KMS-11 (cell line): ENCODE results near the gene C4BPB.

ENCODE experiments used
- H2AFZ ChIP-seq: fragments of 200-600 bp; sonication (generic); 2 replicates; pipeline ENCODE4 v1.6.1; 2016; ENCODE audit warnings: antibody characterized with exemption, mixed run types, low read depth
- H3K27ac ChIP-seq: fragments of 200-600 bp; sonication (generic); 2 replicates; pipeline ENCODE4 v1.6.1; 2016; ENCODE audit warnings: mild to moderate bottlenecking, mixed run types
- H3K27me3 ChIP-seq: fragments of 200-600 bp; sonication (generic); 2 replicates; pipeline ENCODE4 v1.6.1; 2017; ENCODE audit warnings: mild to moderate bottlenecking, low read depth, mixed run types, moderate library complexity; ENCODE audit not compliant: insufficient read depth
- H3K36me3 ChIP-seq: fragments of 200-600 bp; sonication (generic); 2 replicates; pipeline ENCODE4 v1.6.1; 2017; ENCODE audit warnings: mild to moderate bottlenecking, mixed run types; ENCODE audit not compliant: insufficient read depth
- H3K4me1 ChIP-seq: fragments of 200-600 bp; sonication (generic); 2 replicates; pipeline ENCODE4 v1.6.1; 2016; ENCODE audit warnings: mild to moderate bottlenecking, low read depth, mixed run types; ENCODE audit not compliant: poor library complexity, severe bottlenecking
- H3K4me2 ChIP-seq: fragments of 200-600 bp; sonication (generic); 2 replicates; pipeline ENCODE4 v1.7.0; 2016; ENCODE audit warnings: mild to moderate bottlenecking, mixed run types
- H3K4me3 ChIP-seq: fragments of 200-600 bp; sonication (generic); IDR thresholded peaks from 2 replicates; pipeline ENCODE4 v1.6.1; 2017; ENCODE audit warnings: low read depth, low read length, mixed read lengths; ENCODE audit not compliant: insufficient read depth
- H3K79me2 ChIP-seq: fragments of 200-600 bp; sonication (generic); 2 replicates; pipeline ENCODE4 v1.6.1; 2016; ENCODE audit warnings: low read depth, mixed run types; ENCODE audit not compliant: insufficient read depth
- H3K9ac ChIP-seq: fragments of 200-600 bp; sonication (generic); 2 replicates; pipeline ENCODE4 v1.6.1; 2016; ENCODE audit warnings: mild to moderate bottlenecking, mixed run types
- H4K20me1 ChIP-seq: fragments of 200-600 bp; sonication (generic); 2 replicates; pipeline ENCODE4 v1.6.1; 2016; ENCODE audit warnings: mild to moderate bottlenecking, mixed run types; ENCODE audit not compliant: insufficient read depth
- CTCF ChIP-seq: fragments of 200-600 bp; sonication (generic); conservative IDR thresholded peaks from 2 replicates; pipeline ENCODE4 v1.6.1; 2017; ENCODE audit warnings: low read depth, mild to moderate bottlenecking, antibody characterized with exemption, low read length, moderate library complexity, mixed read lengths

The C4BPB gene

GRCh38 chr1:207073906-207074820, 14.5 kb upstream of the C4BPB start:
- Histone ChIP-seq H3K4me2 (no peak overlapping the region), H4K20me1 (no peaks in the 10 kb centered on the region), H3K27ac (no peak overlapping the region), H3K4me3 (no peak overlapping the region), H3K36me3 (no peaks in the 10 kb centered on the region), H3K4me1 (no peaks in the 10 kb centered on the region), H2AFZ (no peak overlapping the region), H3K79me2 (no peaks in the 10 kb centered on the region), H3K9ac (no peak overlapping the region), H3K27me3 (no peaks in the 10 kb centered on the region)
- TF ChIP-seq CTCF, result no peak

DNA sequence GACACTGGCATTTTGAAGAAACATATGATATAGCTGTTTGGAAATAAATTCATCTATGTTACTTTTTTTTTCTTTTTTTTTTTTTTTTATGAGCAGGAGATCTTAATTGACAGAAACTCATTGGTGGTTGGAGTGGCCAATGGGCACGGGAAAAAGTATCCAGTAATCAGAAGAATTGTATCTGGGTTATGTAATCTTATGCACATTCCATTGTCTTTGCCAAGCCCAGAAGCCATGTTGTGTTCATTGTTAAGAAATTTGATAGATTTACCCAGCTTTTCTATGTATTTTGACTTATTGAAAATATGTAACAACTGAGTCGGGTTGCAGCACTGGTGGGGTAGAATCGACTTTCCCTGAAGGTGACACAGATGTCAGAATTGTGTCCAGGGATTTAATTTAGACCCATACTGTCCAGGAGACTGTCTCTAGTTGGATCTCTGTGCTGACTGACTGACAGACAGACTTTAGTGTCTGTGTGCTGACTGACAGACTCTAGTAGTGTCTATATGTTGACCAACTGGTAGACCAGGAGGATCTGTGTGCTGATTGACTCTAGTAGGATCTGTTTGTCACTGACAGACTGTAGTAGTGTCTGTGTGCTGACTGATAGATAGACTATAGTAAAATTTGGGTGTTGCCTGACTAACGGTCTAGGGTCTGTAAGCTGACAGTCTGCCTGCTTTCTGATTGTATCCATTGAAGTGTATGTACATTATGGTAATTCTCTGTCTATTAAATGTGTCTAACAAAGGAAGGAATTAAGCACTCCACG, 12.3 kb upstream of the C4BPB start:
- Histone ChIP-seq H3K79me2 (no peaks in the 10 kb centered on the region), H4K20me1 (no peaks in the 10 kb centered on the region), H3K9ac (no peak overlapping the region), H3K27ac (no peak overlapping the region), H3K4me1 (no peaks in the 10 kb centered on the region), H3K27me3 (no peaks in the 10 kb centered on the region), H3K4me3 (no peak overlapping the region), H2AFZ (no peak overlapping the region), H3K4me2 (no peak overlapping the region), H3K36me3 (no peaks in the 10 kb centered on the region)
- no peak for TF ChIP-seq CTCF

DNA sequence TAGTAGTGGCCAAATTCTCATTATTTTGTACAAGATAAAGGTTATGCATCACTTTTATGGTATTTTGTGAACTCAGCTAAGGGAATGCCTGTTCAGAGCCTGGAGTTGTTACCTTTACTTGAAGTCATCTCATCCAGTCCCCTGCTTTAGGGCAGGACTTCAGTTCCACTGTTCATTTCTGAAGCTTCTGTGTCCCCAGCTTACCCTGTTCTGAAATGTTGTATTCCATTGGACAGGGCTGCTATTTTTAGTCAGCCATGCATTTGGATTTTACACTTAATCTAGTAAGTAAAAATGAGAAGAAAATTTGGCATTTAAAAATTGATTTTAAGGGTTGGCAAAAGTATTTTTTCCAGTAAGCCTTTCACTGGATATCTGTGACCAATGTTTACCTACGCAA, 11.6 kb upstream of the C4BPB start:
- H3K27me3 ChIP-seq, result no peaks in the 10 kb centered on the region
- no peak for TF ChIP-seq CTCF
- no peak overlapping the region for H2AFZ ChIP-seq
- no peak overlapping the region for H3K4me2 ChIP-seq
- H3K36me3 ChIP-seq, result no peaks in the 10 kb centered on the region
- H3K4me3 ChIP-seq, result no peak overlapping the region
- H3K4me1 ChIP-seq, result peaks cover 6% of the 10 kb centered on the region
- H4K20me1 ChIP-seq, result no peaks in the 10 kb centered on the region
- H3K79me2 ChIP-seq, result no peaks in the 10 kb centered on the region
- no peak overlapping the region for H3K9ac ChIP-seq
- no peak overlapping the region for H3K27ac ChIP-seq

DNA sequence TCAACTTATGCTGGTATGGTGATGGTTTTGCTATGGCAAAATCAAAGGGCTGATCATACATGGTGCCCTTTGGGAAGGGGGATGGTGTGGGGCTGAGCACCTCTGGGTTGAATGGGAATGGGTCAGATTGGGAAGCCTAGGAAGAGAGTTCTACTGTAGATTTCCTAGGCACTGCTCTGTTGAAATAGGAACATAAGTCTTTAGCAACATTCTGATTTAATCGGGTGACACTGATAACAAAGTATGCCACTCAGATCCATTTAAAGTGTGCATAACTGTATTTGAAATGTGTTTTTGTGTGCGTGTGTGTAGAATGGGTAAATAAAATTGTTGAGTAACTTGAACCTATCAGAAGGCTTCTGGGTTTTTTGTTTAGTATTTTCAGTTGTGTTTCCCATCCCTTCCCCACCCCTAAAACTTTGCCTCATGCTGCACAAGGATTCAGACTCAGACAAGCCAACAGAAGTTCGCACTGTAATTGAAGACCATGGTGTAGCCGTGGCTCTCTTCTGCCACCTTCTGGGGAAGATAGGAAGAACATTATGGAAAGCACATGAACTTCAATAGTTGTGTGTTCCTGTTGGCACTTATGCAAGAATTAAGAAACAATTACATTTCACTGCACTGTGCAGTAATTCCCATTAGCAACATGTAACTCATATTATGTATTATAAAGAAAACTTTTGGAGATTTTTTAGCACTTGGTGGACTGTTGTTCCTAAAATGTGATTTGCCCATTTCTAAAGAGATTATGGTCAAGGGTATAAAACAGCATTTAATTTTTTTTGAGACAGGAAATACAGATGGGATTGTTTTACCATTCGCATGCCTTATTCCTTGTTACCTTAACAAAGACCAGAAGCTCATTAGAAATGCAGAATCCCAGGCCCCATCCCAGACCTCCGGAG, 10.9 kb upstream of the C4BPB start:
- no peak overlapping the region for H3K4me2 ChIP-seq

More for the DNA sequence above, 10.9 kb upstream of the C4BPB start:
- H3K4me3 ChIP-seq, result no peak overlapping the region
- no peaks in the 10 kb centered on the region for H4K20me1 ChIP-seq
- no peaks in the 10 kb centered on the region for H3K27me3 ChIP-seq
- peak; percentile 95 for TF ChIP-seq CTCF
- no peak overlapping the region for H2AFZ ChIP-seq
- no peak overlapping the region for H3K27ac ChIP-seq
- H3K36me3 ChIP-seq, result no peaks in the 10 kb centered on the region
- no peak overlapping the region for H3K9ac ChIP-seq
- H3K79me2 ChIP-seq, result no peaks in the 10 kb centered on the region
- H3K4me1 ChIP-seq, result peaks cover 13% of the 10 kb centered on the region
